SU-DHL-6 (cell line): ENCODE measurements around the gene GRIK4.

ENCODE experiments used
- H2AFZ ChIP-seq: fragments of 200-600 bp; sonication (generic); 2 replicates; pipeline ENCODE4 v1.6.1; 2014; ENCODE audit warnings: low read depth, mild to moderate bottlenecking, moderate library complexity, mixed read lengths, antibody characterized with exemption, low read length; ENCODE audit not compliant: severe bottlenecking
- H3F3A ChIP-seq: fragments of 200-600 bp; shearing (Covaris generic); 2 replicates; pipeline ENCODE4 v1.6.0; 2016; ENCODE audit warnings: antibody characterized with exemption, mild to moderate bottlenecking; ENCODE audit not compliant: insufficient read depth
- H3K27ac ChIP-seq: fragments of 200-600 bp; sonication (generic); 2 replicates; pipeline ENCODE4 v1.5.1; 2016; ENCODE audit warnings: low read depth, mild to moderate bottlenecking, low read length, moderate library complexity, mixed read lengths
- H3K27me3 ChIP-seq: fragments of 200-600 bp; sonication (generic), shearing (Covaris generic); 2 replicates; pipeline ENCODE4 v1.6.0; 2014; ENCODE audit warnings: mild to moderate bottlenecking, low read length
- H3K36me3 ChIP-seq: fragments of 200-600 bp; sonication (generic); 2 replicates; pipeline ENCODE4 v1.6.1; 2014; ENCODE audit warnings: mild to moderate bottlenecking, low read length, mixed read lengths
- H3K4me2 ChIP-seq: fragments of 300-600, 200-600 bp; shearing (Covaris generic), sonication (generic); 2 replicates; pipeline ENCODE4 v1.6.0; 2014; ENCODE audit warnings: low read length, low read depth, mild to moderate bottlenecking; ENCODE audit not compliant: poor library complexity, severe bottlenecking
- H3K4me3 ChIP-seq: fragments of 200-600 bp; sonication (generic); 2 replicates; pipeline ENCODE4 v1.5.1; 2014; ENCODE audit warnings: antibody characterized with exemption, low read length, mild to moderate bottlenecking, mixed read lengths; ENCODE audit not compliant: insufficient read depth, poor library complexity, severe bottlenecking
- H3K79me2 ChIP-seq: fragments of 200-600 bp; sonication (generic); 2 replicates; pipeline ENCODE4 v1.6.1; 2014; ENCODE audit warnings: mild to moderate bottlenecking, low read length, moderate library complexity; ENCODE audit not compliant: insufficient read depth
- H3K9ac ChIP-seq: fragments of 200-600 bp; sonication (generic); 2 replicates; pipeline ENCODE4 v1.7.0; 2014; ENCODE audit warnings: mild to moderate bottlenecking, low read length
- H3K9me2 ChIP-seq: fragments of 200-600 bp; sonication (generic); replicated peaks from 2 replicates; pipeline ENCODE4 v1.6.1; 2014; ENCODE audit warnings: low read length; ENCODE audit not compliant: insufficient read depth
- H3K9me3 ChIP-seq: fragments of 200-600 bp; sonication (generic); 2 replicates; pipeline ENCODE4 v1.6.1; 2014; ENCODE audit warnings: low read length, mixed read lengths; ENCODE audit not compliant: insufficient read depth
- H4K20me1 ChIP-seq: fragments of 200-600 bp; sonication (generic); 2 replicates; pipeline ENCODE4 v1.6.1; 2014; ENCODE audit warnings: low read depth, mild to moderate bottlenecking, antibody characterized with exemption, low read length, moderate library complexity, mixed read lengths
- CTCF ChIP-seq: fragments of 200-600 bp; sonication (generic); IDR thresholded peaks from one replicate; pipeline ENCODE4 v1.5.1; 2017; ENCODE audit warnings: antibody characterized with exemption, mild to moderate bottlenecking, low read length, moderate library complexity; ENCODE audit not compliant: insufficient read depth, poor library complexity, severe bottlenecking
- EZH2phosphoT487 ChIP-seq: fragments of 200-600 bp; sonication (generic), shearing (Covaris generic); conservative IDR thresholded peaks from 2 replicates; pipeline ENCODE4 v1.6.1; 2018; ENCODE audit warnings: mild to moderate bottlenecking, antibody characterized with exemption, low read length, moderate library complexity, mixed read lengths

The GRIK4 gene

GRCh38 chr11:120768949-120769348 lies 257.4 kb downstream of the GRIK4 start:
- peaks cover 8% of the 10 kb centered on the region; the same call in 1 of the 2 replicates for H3K9me3 ChIP-seq
- TF ChIP-seq EZH2phosphoT487: no peak
- TF ChIP-seq CTCF: no peak
- no peak overlapping the region for H3K9ac ChIP-seq
- no peaks in the 10 kb centered on the region for H3F3A ChIP-seq
- no peaks in the 10 kb centered on the region for H3K79me2 ChIP-seq
- no peak overlapping the region for H3K4me3 ChIP-seq
- H2AFZ ChIP-seq: no peak overlapping the region
- H4K20me1 ChIP-seq: no peaks in the 10 kb centered on the region
- 0 out of 2 replicates have a peak, but pooled peaks cover 3% of the 10 kb centered on the region for H3K36me3 ChIP-seq
- H3K27ac ChIP-seq: no peak overlapping the region
- H3K9me2 ChIP-seq: no peaks in the 10 kb centered on the region
- no peak overlapping the region for H3K4me2 ChIP-seq
- 0 out of 2 replicates have a peak, but pooled peaks cover 3% of the 10 kb centered on the region for H3K27me3 ChIP-seq

GRCh38 chr11:120769906-120770305 lies 258.4 kb downstream of the GRIK4 start:
- no peak for TF ChIP-seq CTCF
- no peak for TF ChIP-seq EZH2phosphoT487
- Histone ChIP-seq H3K9ac (no peak overlapping the region), H3K9me2 (no peaks in the 10 kb centered on the region), H3K9me3 (peaks cover 8% of the 10 kb centered on the region; the same call in 1 of the 2 replicates), H3K79me2 (no peaks in the 10 kb centered on the region), H3F3A (no peaks in the 10 kb centered on the region), H3K27ac (no peak overlapping the region), H3K4me2 (no peak overlapping the region), H4K20me1 (no peaks in the 10 kb centered on the region), H3K27me3 (0 out of 2 replicates have a peak, but pooled peaks cover 3% of the 10 kb centered on the region), H2AFZ (no peak overlapping the region), H3K36me3 (0 out of 2 replicates have a peak, but pooled peaks cover 3% of the 10 kb centered on the region), H3K4me3 (no peak overlapping the region)

- TF ChIP-seq CTCF: no peak
- no peak for TF ChIP-seq EZH2phosphoT487
- no peak overlapping the region for H3K9ac ChIP-seq
- H3K9me2 ChIP-seq: no peaks in the 10 kb centered on the region
- peaks cover 8% of the 10 kb centered on the region; the same call in 1 of the 2 replicates for H3K9me3 ChIP-seq
- H3K79me2 ChIP-seq: no peaks in the 10 kb centered on the region
- 0 out of 2 replicates have a peak, but pooled peaks cover 3% of the 10 kb centered on the region for H3K27me3 ChIP-seq
- H3K36me3 ChIP-seq: 0 out of 2 replicates have a peak, but pooled peaks cover 3% of the 10 kb centered on the region
- H3F3A ChIP-seq: no peaks in the 10 kb centered on the region
- no peak overlapping the region for H3K4me2 ChIP-seq
- no peak overlapping the region for H3K27ac ChIP-seq
- H3K4me3 ChIP-seq: no peak overlapping the region
- H4K20me1 ChIP-seq: no peaks in the 10 kb centered on the region
- H2AFZ ChIP-seq: no peak overlapping the region
Observed at GRCh38 chr11:120771551-120772060, 260.1 kb downstream of the GRIK4 start.
